NCI-H2029 treated with DMSO at 0.1 percent for 48 hours (cell line): ENCODE measurements around the gene MAD1L1.
A peak's percentile ranks its signal among the peaks of the same experiment; 100 is the strongest.

Experiments
- DNase-seq: peaks from one replicate; lab custom pipeline; 2025; lab: John Stamatoyannopoulos, UW

The MAD1L1 gene

GRCh38 chr7:1953199-1954190, 279.2 kb downstream of the MAD1L1 start:
- no peak for DNase-seq

GRCh38 chr7:1952781-1953180, 280.0 kb downstream of the MAD1L1 start:
- no peak for DNase-seq

GRCh38 chr7:1952169-1952760, 280.5 kb downstream of the MAD1L1 start:
- DNase-seq = no peak

GRCh38 chr7:1951600-1951999, 281.1 kb downstream of the MAD1L1 start:
- DNase-seq = no peak

GRCh38 chr7:1951159-1951536, 281.6 kb downstream of the MAD1L1 start:
- DNase-seq = peak; percentile 42

- no peak for DNase-seq
These were observed 282.1 kb downstream of the MAD1L1 start for GRCh38 chr7:1950452-1951158.

GRCh38 chr7:1950066-1950451, 282.7 kb downstream of the MAD1L1 start:
- DNase-seq = no peak

GRCh38 chr7:1949681-1950055, 283.1 kb downstream of the MAD1L1 start:
- DNase-seq = no peak

- DNase-seq = no peak
These were observed 283.7 kb downstream of the MAD1L1 start for GRCh38 chr7:1948887-1949680.

GRCh38 chr7:1948301-1948796, 284.4 kb downstream of the MAD1L1 start:
- DNase-seq = no peak

- no peak for DNase-seq
These were observed 285.0 kb downstream of the MAD1L1 start for GRCh38 chr7:1947586-1948217.

GRCh38 chr7:1946773-1947450, 285.8 kb downstream of the MAD1L1 start:
- DNase-seq = no peak

GRCh38 chr7:1946025-1946772, 286.5 kb downstream of the MAD1L1 start:
- DNase-seq = no peak

GRCh38 chr7:1945558-1945957, 287.2 kb downstream of the MAD1L1 start:
- no peak for DNase-seq

- DNase-seq = no peak
These were observed 288.0 kb downstream of the MAD1L1 start for GRCh38 chr7:1944619-1945210.

GRCh38 chr7:1943933-1944618, 288.7 kb downstream of the MAD1L1 start:
- no peak for DNase-seq

- DNase-seq = no peak
These were observed 289.4 kb downstream of the MAD1L1 start for GRCh38 chr7:1943326-1943725.

- no peak for DNase-seq
These were observed 289.8 kb downstream of the MAD1L1 start for GRCh38 chr7:1942941-1943289.
